Kidney (tissue), 14 donors: ENCODE data around the gene KIAA1755. TPM values are rescaled to one million over a fixed set of nuclear protein-coding genes. Genes with fewer than 3 reads are reported as not detected.
A peak's percentile ranks its signal among the peaks of the same experiment; 100 is the strongest.

Experiments used
- DNase-seq, 5 donors: peaks; one replicate each; pipeline ENCODE4 v3.0.0-alpha.2; 2013 to 2020
- FAIRE-seq: peaks from 2 replicates; lab custom pipeline; 2012; peaks lifted over from hg19 to GRCh38; lab: Jason Lieb, UNC
- H3K27ac ChIP-seq, 2 donors: one replicate each; pipeline ENCODE4 v1.7.0; 2013; ENCODE audit warnings: low read depth in 2 of 2, low read length in 2 of 2, inconsistent platforms in 1 of 2
- H3K27me3 ChIP-seq: one replicate; pipeline ENCODE4 v1.7.1; 2013; ENCODE audit warnings: low read length, inconsistent platforms; ENCODE audit not compliant: control insufficient read depth, insufficient read depth
- H3K36me3 ChIP-seq, 3 donors: one replicate each; pipeline versions ENCODE4 v1.7.0 to v1.7.1; 2013; ENCODE audit warnings: low read length in 3 of 3, control low read depth in 1 of 3, inconsistent platforms in 1 of 3; ENCODE audit not compliant: insufficient read depth in 3 of 3, control insufficient read depth in 2 of 3
- H3K4me1 ChIP-seq, 3 donors: one replicate each; pipeline versions ENCODE4 v1.7.0 to v1.7.1; 2013; ENCODE audit warnings: low read length in 3 of 3, inconsistent platforms in 1 of 3, low read depth in 1 of 3; ENCODE audit not compliant: control insufficient read depth in 2 of 3, insufficient read depth in 2 of 3
- H3K4me3 ChIP-seq, 3 donors: one replicate each; pipeline versions ENCODE4 v1.7.0 to v1.8.1; 2013; ENCODE audit warnings: low read length in 3 of 3, control low read depth in 1 of 3, inconsistent platforms in 1 of 3
- H3K9ac ChIP-seq, 3 donors: one replicate each; pipeline versions ENCODE4 v1.7.0 to v1.7.1; 2013; ENCODE audit warnings: low read length in 3 of 3, control low read depth in 1 of 3, inconsistent platforms in 1 of 3
- H3K9me3 ChIP-seq, 3 donors: one replicate each; pipeline versions ENCODE4 v1.7.0 to v1.7.1; 2013; ENCODE audit warnings: low read length in 3 of 3, control low read depth in 1 of 3, inconsistent platforms in 1 of 3; ENCODE audit not compliant: control insufficient read depth in 2 of 3, insufficient read depth in 1 of 3
- intact Hi-C: fragments of 100-400 bp; cut with DNase I; formaldehyde crosslinking; loops from one replicate; pipeline ENCODE4 v1.11.1; 2022
- polyA plus RNA-seq: library from polyadenylated mRNA; stranded (reverse); fragments of 350-450 nt; fragmentation: Illumina TruSeq; extraction: RNeasy Lipid Tissue Mini Kit (QIAGEN cat#74804); gene quantifications from one replicate; pipeline ENCODE4 v1.2.3, GENCODE V29; 2014; ENCODE audit warnings: low read depth, low replicate concordance; ENCODE audit not compliant: insufficient read depth
- total RNA-seq: library from RNA; stranded (reverse); fragmentation: NEBNext Ultra II Directional; extraction: Animal tissue kit (Norgen Biotek cat#: 25700); gene quantifications from one replicate; pipeline ENCODE4 v1.2.1, GENCODE V29; 2021
- TF ChIP-seq, protein P1 (sequence below): IDR thresholded peaks from 3 replicates; pipeline ENCODE4 v1.5.1; 2012; ENCODE audit warnings: mild to moderate bottlenecking, moderate library complexity, borderline replicate concordance; ENCODE audit not compliant: insufficient read depth; ENCODE audit errors: extremely low read depth
- donor health status: control.
- donor health status: control.
- donor health status: control.
- donor health status: control.
- donor health status: control.
- donor health status: DM: yes; HTN: yes; CAD: no.
- donor health status: Normal renal cell carcinoma (clear cell type).

Gene KIAA1755
- total and polyA plus RNA-seq, 2 donors from 2014 or later, result 1.5 to 5.1 TPM

DNA sequence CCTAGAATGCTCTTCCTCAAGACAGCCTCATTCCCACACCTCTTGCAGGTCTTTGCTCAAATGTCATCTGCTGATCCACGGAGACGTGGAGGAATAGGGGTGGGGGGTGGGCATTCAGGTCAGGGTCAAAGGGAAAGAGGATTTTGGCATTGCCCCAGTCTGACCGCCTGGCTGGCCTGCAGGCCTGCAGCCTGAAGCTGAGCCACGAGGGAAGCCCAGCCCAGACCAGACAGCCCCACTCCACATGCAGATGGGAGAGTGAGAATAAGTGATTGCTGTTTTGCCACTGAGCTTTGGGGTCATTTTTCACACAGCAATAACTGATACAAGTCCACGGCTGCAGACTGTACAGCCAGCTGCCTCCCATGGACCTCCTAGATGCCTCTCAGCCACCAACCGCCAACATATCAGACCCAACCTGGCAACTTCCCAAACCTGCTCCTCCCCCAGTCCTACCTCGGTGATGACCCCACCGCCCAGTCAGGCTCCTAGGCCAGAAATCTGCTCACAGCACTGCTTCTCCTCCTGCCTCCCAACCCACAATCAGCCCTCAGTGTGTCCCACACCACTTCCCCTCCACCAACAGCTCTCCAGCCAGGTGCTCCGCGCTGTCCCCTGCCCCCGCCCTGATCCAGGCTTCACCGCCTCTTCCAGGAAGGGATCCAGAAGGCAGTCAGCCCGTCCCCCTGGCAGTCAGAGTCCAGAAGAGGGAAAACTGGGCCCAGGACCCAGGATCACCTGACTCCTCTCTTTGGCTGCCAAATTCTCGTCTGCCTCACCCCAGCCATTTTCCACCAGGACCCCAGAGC is 14.0 kb downstream of the KIAA1755 start:
- Histone ChIP-seq H3K9me3 (peaks cover 0 to 17% (median 1%) of the 10 kb centered on the region in 3 donors), H3K27me3 (no peaks in the 10 kb centered on the region), H3K4me3 (no peak overlapping the region), H3K9ac (no peak overlapping the region), H3K36me3 (no peaks in the 10 kb centered on the region), H3K4me1 (peaks cover 0 to 18% (median 10%) of the 10 kb centered on the region in 3 donors), H3K27ac (peak overlapping the region; percentile 57 to 63)
- intact Hi-C loops, result no loop called here
- no peak for FAIRE-seq
- no peak for DNase-seq
- TF ChIP-seq, protein P1, sequence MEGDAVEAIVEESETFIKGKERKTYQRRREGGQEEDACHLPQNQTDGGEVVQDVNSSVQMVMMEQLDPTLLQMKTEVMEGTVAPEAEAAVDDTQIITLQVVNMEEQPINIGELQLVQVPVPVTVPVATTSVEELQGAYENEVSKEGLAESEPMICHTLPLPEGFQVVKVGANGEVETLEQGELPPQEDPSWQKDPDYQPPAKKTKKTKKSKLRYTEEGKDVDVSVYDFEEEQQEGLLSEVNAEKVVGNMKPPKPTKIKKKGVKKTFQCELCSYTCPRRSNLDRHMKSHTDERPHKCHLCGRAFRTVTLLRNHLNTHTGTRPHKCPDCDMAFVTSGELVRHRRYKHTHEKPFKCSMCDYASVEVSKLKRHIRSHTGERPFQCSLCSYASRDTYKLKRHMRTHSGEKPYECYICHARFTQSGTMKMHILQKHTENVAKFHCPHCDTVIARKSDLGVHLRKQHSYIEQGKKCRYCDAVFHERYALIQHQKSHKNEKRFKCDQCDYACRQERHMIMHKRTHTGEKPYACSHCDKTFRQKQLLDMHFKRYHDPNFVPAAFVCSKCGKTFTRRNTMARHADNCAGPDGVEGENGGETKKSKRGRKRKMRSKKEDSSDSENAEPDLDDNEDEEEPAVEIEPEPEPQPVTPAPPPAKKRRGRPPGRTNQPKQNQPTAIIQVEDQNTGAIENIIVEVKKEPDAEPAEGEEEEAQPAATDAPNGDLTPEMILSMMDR, result no peak

DNA sequence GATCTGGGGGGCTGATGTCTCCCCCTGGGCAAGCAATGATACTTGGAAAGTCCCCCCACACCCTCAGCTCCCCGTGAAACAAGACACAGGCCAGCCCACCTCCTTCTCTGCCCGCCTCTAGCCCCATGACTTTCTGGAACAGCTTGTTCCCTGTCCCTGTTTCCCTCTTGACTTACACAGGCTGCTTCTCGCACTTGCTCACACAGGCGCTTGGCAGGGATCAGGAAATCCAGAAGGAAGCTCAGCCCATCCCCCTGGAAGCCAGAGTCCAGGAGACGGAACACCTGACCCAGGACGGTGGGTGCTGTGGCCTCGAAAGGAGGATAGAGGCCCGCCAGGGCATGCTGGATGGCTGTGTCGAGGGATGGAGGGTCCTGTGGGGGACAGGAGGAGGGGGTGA is 14.8 kb downstream of the KIAA1755 start:
- no peak for DNase-seq
- intact Hi-C loops, result no loop called here
- Histone ChIP-seq H3K4me1 (peaks cover 0 to 18% (median 10%) of the 10 kb centered on the region in 3 donors), H3K4me3 (no peak overlapping the region), H3K9me3 (peaks cover 0 to 22% (median 2%) of the 10 kb centered on the region in 3 donors), H3K9ac (no peak overlapping the region), H3K27me3 (no peaks in the 10 kb centered on the region), H3K36me3 (no peaks in the 10 kb centered on the region), H3K27ac (peak overlapping the region; percentile 57 to 59)
- TF ChIP-seq, protein P1, result no peak
- FAIRE-seq, result no peak

DNA sequence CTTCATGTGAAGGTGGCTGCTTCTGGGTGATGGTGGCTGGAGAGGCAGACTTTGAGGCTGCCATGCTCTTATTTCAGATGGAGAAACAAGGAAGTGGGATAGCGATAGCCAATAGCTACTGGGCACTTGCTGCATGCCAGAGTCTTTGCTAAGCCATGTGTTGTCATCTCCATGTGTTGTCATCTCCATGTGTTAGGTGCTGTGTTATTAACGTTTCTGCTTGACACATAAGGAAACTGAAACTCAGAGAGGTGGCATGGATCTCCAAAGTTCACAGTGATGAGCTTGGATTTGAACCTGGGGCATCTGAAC is 16.9 kb downstream of the KIAA1755 start:
- Histone ChIP-seq H3K27me3 (no peaks in the 10 kb centered on the region), H3K4me3 (no peak overlapping the region), H3K36me3 (no peaks in the 10 kb centered on the region), H3K27ac (no peak overlapping the region), H3K9ac (no peak overlapping the region), H3K9me3 (peaks cover 0 to 22% (median 2%) of the 10 kb centered on the region in 3 donors), H3K4me1 (peaks cover 0 to 18% (median 10%) of the 10 kb centered on the region in 3 donors)
- no peak for FAIRE-seq
- no peak for DNase-seq
- intact Hi-C loops, result no loop called here
- TF ChIP-seq, protein P1, result no peak
